Measurements from ENCODE around the gene VAMP8.

GRCh38 chr2:85621338-85621737 lies 44.0 kb downstream of the VAMP8 start:
- TF ChIP-seq, protein P1, sequence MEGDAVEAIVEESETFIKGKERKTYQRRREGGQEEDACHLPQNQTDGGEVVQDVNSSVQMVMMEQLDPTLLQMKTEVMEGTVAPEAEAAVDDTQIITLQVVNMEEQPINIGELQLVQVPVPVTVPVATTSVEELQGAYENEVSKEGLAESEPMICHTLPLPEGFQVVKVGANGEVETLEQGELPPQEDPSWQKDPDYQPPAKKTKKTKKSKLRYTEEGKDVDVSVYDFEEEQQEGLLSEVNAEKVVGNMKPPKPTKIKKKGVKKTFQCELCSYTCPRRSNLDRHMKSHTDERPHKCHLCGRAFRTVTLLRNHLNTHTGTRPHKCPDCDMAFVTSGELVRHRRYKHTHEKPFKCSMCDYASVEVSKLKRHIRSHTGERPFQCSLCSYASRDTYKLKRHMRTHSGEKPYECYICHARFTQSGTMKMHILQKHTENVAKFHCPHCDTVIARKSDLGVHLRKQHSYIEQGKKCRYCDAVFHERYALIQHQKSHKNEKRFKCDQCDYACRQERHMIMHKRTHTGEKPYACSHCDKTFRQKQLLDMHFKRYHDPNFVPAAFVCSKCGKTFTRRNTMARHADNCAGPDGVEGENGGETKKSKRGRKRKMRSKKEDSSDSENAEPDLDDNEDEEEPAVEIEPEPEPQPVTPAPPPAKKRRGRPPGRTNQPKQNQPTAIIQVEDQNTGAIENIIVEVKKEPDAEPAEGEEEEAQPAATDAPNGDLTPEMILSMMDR (IDR thresholded peaks at IDR 0.05): no peak
- TF ChIP-seq POLR2A (IDR thresholded peaks at IDR 0.05): no peak

Measured in heart left ventricle (tissue), 13 donors.